Measurements from ENCODE around the gene SLC7A7. TPM values are rescaled to one million over a fixed set of nuclear protein-coding genes. Genes with fewer than 3 reads are reported as not detected.
A peak's percentile ranks its signal among the peaks of the same experiment; 100 is the strongest.
"Not testable (repeated sequence)": the region's sequence is repeated elsewhere in the genome, so short reads cannot be mapped to it uniquely, and the experiment has no call there.

SLC7A7 gene
- polyA plus RNA-seq, 1 donor = 32.7 TPM

DNA sequence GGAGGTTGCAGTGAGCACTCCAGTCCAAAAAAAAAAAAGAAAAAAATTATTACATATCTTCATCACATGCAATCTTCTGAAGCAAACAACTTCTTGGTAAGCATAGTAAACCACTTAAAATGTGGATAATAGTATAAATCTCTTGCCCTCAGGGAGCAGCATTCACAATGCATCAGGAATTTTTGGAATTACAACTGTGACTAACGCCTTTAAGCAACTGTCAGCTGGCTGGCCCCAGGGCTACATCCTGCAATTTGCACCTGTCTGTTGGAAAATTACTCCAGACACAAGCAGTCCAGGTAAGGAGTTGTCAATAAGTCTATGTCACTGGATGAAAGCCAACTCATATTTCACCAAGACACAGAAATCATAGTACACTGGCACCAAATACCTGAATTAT, 5.5 kb upstream of the SLC7A7 start:
- DNase-seq = no peak

DNA sequence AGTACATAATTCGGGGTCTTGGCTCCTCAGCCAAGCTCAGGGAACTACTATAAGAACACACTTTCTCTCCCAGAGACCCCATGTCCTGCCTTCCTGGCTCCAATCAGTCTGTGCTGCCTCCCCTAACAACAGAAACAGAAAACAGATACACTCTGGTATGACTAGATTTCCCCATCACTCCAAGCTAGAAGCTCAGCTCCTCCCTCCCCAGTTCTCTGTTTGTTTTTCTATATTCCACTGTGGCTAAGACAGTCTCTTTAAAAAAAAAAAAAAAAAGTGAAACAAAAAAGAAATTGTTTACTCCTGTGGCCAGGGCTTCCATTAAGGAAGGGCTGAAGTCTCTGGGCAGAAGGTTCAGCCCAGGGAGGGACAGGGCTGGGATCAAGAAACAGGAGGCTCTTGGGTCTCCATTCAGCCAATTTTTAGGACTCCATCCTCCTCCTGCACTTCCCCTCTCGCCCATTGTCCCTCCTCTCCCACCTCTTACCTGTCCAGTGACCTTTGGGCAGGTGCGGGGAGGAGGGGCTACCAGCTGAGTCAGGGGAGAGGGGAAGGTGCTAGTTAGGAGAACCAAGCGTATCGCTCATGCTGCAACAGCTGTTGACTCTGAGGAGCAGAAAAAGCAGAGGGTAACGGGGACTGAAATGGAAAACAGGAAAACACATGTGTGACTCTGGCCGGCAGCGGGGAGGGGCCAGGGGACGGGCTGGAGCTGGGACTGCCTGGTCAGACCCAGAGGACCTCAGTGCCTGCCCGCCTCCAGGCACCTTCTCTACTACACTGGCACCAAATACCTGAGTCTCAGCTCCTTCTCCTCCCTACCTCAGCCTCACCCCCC, 4.1 kb upstream of the SLC7A7 start:
- DNase-seq = peak; percentile 70

DNA sequence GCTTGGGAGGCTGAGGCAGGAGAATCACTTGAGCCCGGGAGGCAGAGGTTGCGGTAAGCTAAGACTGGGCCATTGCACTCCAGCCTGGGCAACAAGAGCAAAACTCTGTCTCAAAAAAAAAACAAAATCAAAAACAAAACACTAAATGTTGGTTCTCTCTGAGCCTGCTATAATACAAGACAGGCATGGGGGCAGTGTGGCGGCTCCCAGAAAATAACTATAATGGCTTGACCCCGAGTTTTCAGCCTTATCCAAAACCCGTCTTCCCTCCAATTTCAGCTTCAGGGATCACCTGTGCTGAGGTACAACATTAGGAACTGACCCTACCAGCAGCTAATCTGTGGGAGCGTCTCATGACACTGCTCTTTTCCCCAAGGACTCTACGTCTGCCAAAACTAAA, 862 bp downstream of the SLC7A7 start:
- no peak for DNase-seq

DNA sequence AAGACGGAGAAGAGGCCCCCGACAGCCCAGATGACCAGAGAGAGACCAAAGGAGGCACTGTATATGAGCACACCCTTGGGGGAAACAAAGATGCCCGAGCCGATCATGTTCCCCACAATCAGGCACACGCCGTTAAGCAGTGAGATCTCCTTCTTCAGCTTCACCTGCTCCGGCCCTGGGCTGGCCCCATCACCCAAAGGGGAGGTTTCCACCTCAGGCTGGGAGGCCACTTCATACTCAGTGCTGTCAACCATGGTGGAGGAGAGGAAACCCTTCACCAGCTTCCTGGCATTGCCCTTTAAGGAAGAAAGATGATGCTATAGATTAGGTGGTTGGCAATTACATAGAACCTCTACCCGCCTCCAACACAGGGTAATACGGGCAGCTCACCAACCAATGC, 2.1 kb downstream of the SLC7A7 start:
- no peak for DNase-seq

DNA sequence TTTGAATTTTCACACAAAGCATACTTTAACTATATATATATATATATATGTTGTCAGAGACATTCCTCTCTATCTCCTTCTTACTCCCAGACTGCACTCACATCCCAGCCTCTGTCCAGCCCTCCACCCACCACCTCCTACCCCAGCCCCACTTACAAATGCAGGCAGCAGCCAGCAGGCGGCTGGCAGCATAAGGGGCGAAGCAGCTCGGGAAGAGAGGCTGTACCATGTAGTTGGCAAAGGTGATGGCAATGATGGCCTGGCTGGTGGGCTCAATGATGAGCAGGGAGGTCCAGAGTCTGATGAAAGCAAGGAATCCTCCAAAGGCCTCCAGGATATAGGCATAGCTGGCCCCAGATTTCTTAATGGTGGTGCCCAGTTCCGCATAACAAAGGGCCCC, 2.5 kb downstream of the SLC7A7 start:
- DNase-seq = no peak

DNA sequence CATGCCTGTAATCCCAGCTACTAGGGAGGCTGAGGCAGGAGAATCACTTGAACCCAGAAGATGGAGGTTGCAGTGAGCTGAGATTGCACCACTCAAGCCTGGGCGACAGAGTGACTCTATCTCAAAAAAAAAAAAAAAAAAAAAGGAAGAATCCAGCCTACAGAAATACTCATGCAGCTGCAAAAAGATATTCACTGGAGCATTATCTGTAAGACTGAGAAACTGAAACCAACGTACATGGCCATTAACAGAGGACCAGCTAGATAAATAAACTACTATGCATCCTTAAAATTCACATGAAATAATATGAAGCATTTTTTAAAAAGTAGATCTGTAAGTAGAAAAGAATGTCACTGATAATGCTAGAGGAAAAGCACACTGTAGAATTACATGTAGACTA, 3.5 kb downstream of the SLC7A7 start:
- DNase-seq = no peak

DNA sequence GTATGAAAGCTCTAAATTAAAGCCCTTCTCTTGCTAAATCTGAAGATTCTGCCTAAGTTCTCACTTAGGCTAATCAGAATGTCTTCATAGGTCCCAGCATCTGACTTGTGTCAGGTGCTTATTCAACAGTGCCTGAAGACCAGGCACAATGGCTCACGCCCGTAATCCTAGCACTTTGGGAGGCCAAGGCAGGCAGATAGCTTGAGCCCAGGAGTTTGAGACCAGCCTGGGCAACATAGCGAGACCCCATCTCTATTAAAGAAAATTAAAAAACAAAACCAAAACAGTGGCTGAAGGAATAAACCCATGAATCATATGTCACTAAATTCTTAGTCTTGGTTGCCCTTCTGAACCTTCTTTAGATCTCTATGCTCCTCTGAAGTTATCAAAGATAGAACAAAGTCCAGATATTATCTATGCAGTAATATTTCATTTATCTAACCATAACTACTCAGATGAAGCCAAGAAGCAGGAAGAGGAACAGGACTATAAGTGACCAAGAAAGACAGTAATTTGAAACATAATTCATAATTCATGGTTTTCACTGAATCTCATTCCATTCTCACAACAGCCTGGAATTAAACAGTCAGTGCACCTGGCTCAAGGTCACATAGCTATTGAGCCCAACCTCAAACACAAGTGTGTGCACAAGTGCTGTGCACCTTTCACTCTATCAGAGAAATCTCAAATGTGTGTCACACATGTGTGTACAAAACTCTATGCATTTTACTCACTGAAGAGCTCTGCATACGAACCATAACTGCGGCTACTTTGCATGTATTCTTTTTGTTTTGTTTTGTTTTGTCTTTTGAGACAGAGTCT, 6.6 kb downstream of the SLC7A7 start:
- DNase-seq = no peak

DNA sequence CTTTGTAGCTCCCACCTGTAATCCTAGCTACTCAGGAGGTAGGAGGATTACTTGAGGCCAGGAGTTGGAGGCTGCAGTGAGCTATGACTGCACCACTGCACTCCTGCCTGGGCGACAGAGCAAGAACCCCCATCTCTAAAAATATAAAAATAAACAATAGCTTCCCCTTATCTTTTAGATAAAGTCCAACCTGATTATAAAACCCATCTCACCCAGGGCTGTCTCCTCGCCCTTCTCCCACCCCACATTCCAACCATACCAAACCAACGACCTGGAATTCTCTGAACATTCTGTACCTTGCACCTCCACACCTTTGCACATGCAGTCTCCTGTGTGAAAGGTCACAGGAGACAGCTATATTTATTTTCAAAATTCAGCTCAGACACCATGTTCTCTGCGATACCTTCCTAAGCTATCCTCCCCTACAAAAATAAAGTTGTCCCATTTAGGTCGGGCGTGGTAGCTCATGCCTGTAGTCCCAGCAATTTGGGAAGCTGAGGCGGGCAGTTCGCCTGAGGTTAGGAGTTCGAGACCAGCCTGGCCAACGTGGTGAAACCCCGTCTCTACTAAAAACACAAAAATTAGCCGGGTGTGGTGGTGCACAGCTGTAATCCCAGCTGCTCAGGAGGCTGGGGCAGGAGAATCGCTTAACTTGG, 7.7 kb downstream of the SLC7A7 start:
- DNase-seq = no peak

DNA sequence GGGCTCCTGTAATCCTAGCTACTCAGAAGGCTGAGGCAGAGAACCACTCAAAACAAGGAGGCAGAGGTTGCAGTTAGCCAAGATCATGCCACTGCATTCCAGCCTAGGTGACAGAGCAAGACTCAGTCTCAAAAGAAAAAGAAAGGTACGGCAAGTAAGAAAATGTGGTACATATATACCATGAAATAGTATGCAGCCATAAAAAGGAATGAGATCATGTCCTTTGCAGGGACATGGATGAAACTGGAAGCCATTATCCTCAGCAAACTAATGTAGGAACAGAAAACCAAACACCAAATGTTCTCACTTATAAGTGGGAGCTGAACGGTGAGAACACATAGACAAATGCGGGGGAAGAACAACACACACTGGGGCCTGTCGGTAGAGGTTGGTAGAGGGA, 10.0 kb downstream of the SLC7A7 start:
- not testable (repeated sequence) for DNase-seq

DNA sequence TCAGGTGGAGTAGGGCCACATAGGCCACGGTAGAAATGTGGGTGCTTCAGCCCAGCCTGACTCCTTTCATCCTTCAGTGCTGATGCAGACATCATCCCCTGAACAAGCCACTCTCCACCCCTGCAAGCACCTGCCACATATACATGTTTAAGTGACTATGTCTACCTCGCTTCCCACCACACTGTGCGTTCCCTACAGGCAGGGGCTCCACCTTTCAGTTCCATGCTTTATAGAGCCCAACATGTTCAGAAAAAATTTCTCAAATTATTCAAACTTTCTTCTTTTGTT, 11.6 kb downstream of the SLC7A7 start:
- DNase-seq = no peak

DNA sequence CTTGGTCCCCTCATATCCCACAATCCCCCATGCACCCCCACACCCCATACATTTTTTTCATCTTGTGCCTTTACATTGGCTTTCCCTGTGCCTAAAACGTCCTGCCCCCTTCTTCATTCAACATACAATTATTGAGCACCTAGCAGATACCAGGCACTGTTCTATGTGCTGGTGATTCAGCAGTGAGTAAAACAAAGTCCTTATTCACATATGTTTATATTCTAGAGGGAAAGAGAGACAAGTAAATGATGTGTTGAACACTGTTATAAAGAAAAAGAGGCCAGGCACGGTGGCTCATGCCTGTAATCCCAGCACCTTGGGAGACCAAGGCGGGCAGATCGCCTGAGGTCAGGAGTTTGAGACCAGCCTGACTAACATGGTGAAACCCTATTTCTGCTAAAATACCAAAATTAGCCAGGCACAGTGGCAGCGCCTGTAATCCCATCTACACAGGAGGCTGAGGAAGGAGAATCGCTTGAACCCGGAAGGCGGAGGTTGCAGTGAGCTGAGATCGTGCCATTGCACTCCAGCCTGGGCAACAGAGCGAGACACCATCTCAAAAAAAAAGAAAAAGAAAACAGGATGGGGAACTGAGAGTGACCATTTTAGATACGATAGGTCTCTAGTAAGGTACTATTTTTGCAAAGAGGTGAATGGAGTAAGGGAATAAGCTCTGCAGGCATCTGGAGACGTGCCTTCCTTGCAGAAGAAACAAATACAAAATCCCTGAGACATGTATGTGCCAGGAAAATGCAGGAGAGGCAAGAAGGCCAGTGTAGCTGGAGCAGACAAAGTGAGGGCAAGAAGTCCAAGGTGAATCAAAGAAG, 12.2 kb downstream of the SLC7A7 start:
- DNase-seq = no peak

DNA sequence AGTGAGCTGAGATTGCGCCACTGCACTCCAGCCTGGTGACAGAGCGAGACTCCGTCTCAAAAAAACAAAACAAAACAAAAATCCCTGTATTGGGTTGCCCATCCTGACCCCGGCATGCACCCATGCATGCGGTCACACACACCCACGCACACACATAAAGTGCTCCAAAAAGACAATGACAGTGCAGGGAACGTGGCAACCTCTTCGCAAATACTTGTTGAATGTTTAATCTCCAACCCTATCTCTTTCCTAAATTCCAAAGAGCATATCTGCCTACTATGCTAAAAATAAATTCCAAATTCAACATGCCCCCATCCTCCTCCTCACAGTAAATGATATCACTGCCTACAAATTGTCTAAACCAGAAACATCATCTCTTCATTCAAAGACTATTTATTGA, 13.5 kb downstream of the SLC7A7 start:
- DNase-seq = no peak

DNA sequence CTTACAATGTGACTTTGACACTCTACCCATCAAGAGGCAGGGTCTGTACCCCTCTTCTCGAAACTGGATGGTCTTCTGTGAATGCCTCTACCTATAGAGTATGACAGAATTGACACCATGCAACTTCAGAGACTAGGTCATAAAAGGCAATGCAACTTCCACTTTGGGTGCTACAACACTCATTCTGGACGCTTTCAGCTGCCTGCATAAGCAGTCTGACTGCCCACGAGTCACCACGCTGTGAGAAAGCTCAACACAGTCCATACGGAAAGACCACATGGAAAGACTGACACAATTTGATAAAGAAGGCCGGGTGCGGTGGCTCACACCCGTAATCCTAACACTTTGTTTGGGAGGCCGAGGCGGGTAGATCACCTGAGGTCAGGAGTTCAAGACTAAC, 14.9 kb downstream of the SLC7A7 start:
- DNase-seq = no peak

DNA sequence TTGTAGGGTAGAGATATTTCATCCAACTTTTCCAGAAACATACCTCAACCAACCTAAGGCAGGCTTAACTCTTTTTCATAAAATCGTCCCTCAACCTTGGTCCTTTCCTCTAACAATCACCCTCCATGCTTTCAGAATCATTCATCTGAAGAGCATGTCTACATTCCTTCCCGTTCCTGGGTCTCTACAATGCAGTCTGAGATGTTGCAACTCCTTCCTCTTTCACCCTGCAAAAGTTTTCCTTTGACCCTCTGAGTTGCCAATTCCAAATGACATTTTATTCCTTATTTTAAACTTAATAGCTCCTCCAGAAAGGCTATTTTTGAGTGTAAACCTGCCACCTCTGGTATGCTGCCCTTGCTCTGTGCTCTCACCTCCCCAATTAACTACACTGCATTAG, 16.7 kb downstream of the SLC7A7 start:
- DNase-seq = no peak

DNA sequence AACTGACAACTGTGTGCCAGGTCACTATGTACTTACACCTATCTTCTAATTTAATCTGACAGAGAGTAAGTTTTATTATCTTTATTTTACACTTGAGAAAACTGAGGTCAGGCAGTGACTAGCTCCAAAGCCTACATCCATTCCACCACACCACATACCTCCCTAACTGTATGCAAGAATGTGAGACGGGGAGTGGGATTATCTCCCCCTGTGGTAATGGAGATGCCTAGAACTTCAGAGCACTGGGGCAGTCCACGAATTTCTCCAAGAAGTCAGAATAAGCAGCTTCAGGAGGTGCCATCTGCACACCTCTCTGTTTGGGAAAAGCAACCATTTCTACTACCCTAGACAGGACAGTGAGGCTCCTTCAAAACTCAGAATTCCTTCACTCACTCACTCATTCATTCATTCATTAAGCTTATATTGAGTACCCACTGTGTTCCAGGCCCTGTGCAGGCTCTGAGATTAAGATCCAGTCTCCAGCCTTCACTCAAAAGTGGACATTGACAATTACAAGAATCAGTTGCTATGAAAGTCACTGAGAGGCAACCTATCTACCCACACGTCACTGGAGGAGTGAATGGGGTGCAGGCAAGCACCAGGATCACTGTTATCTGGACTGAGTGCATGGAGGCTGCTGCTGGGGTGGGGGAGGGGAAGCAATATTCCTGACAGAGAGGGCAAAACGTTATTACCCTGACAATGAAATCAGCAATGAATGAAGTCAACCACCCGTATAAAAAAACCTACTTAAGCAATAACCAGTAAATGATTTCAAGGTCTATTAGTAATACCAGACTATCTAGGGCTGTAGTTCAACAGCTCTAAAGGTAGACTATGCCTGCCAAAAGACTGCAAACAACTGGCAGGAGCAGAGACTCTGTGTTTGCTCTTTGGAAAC, 18.0 kb downstream of the SLC7A7 start:
- no peak for DNase-seq

DNA sequence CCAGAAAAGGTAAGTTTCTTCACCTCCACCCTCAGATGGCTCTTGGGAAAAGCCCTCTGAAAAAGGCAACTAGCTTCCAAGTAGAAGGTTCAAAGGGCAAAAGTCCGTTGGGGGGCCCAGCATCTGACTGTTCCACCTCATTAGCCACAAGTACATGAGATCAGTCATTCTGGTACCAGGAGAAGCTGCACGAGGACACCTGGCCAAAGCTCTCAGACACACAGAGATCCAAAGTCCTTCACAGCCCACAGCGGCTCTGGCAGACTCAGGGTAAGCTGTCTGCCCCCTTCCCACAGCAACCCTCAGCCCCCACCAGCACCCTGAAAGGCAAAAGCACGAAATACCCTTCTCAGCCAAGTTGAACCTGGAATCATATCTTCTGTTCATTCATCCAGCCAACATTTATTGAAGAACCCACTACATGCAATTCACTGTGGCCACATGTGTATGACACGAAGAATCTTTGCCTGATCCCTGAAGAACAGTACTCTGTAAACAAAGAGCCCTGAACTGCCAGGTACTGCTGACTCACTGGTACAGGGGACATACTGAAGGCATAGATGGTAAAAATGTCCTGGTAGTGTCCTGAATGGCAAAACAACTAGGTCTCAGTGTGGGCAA, 19.0 kb downstream of the SLC7A7 start:
- DNase-seq = no peak

DNA sequence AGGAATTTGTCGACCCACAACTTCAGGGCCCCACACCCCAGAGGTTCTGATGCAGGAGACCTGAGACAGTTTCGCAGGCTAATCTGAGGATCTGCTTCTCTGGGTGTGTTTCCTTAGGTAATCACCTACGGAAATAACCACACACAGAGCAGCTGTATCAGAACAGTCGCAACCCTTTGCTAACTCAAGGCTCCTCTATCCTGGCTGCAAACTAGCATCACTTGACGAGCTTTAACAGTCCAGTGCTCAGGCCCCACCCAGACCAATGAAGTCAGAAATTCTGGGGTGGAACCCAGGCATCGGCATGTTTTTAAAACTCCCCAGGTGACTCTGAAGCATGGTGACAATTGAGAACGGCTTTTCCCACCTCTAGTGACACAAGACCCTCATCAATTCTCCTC, 20.7 kb downstream of the SLC7A7 start:
- DNase-seq = no peak

DNA sequence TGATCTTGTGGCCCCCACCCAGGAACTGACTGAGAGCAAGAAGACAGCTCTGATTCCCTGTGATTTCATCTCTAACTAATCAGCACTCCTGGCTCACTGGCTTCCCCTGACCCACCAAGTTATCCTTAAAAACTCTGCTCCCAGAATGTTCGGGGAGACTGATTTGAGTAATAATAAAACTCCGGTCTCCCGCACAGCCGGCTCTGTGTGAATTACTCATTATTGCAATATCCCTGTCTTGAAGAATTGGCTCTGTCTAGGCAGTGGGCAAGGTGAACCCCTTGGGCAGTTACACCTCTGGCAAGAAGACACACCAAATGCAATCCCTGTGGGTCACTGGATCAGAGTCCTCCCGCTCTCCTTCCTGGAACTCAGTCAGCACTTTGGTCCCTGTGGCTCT, 21.3 kb downstream of the SLC7A7 start:
- DNase-seq = no peak

DNA sequence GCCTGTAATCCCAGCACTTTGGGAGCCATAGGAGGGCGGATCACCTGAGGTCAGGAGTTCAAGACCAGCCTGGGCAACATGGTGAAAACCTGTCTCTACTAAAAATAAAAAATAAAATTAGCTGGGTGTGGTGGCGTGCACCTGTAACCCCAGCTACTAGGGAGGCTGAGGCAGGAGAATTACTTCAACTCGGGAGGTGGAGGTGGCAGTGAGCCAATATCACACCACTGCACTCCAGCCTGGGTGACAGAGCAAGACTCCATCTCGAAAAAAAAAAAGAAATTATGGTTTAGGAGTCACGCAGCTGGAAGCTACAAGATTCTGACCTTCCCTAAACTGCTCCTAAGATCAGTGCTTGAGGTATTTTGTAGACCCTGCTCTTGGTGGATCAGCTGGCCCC, 21.7 kb downstream of the SLC7A7 start:
- not testable (repeated sequence) for DNase-seq

DNA sequence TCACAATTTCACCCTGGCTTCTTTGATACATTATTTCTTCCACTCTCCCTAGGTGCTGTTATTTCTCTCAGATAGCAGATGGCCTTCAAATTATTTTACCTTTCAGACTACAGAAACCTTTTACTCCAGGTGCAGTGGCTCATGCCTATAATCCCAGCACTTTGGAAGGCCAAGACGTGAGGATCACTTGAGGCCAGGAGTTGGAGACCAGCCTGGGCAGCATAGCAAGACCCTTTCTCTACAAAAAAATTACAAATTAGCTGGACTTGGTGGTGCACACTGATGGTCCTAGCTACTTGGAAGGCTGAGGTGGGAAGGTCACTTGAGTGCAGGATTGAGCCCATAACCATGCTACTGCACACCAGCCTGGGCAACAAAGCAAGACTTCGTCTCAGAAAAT, 23.1 kb downstream of the SLC7A7 start:
- DNase-seq = no peak

DNA sequence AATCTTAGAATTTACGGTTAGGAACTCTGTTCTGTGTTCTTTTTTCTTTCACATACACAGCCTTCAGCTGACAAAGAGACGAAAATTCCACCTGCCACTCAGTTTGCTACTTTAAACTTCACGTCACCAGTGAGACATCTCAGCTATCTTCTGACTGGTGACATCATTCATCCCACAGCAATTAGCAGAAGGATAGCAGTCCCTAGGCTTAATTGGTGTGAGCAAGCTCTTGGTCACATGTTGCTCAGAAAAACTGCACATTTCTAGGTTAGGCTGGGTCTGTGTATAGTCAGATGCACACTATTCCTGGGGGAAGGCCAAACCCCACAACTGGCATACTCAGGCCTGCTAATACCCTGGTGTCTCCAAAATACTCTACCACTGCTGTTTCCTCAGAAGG, 23.9 kb downstream of the SLC7A7 start:
- DNase-seq = no peak
